ENCODE results near the gene HACD1.
"Not testable (repeated sequence)": the region's sequence is repeated elsewhere in the genome, so short reads cannot be mapped to it uniquely, and the experiment has no call there.

Gene HACD1

DNA sequence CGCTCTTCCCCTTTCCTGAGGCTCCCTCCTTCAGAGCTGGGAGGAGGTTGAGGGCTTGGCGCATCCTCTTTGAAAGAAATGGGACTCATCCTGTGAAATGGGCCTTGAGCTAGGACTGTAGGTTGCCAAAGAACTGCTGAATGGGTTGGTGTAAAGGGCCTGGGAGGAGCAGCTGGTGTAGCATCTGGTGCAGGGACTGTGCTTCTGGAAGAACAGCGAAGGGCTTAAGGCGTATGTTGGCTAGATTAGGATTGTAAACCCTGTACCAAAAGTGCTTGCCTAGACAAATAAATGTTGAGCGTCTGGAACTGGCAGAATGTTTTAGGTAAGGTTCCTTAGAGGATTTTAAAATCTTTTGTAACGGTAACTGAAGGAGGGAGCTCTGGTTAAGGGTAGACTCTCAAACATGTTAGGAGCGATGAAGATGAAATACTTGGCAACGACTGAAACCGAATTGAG is 27.3 kb upstream of the HACD1 start:
- ChIA-PET CTCF (interaction anchor here (0.6 kb wide), 1 partner anchor 36 kb away, joined by 3 read pairs; no protein-coding TSS in a partner anchor), POLR2A (ENCODE audit: low non-redundant PET) (interaction anchor here (0.6 kb wide), 1 partner anchor 260 kb away, joined by 3 read pairs; no protein-coding TSS in a partner anchor)
- H3K27ac ChIP-seq = peak overlapping the region; percentile 97
- DNase-seq (ENCODE audit: low spot score) = peak; percentile 19
- TF ChIP-seq, protein P1, sequence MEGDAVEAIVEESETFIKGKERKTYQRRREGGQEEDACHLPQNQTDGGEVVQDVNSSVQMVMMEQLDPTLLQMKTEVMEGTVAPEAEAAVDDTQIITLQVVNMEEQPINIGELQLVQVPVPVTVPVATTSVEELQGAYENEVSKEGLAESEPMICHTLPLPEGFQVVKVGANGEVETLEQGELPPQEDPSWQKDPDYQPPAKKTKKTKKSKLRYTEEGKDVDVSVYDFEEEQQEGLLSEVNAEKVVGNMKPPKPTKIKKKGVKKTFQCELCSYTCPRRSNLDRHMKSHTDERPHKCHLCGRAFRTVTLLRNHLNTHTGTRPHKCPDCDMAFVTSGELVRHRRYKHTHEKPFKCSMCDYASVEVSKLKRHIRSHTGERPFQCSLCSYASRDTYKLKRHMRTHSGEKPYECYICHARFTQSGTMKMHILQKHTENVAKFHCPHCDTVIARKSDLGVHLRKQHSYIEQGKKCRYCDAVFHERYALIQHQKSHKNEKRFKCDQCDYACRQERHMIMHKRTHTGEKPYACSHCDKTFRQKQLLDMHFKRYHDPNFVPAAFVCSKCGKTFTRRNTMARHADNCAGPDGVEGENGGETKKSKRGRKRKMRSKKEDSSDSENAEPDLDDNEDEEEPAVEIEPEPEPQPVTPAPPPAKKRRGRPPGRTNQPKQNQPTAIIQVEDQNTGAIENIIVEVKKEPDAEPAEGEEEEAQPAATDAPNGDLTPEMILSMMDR (conservative IDR thresholded peaks at IDR 0.05; ENCODE audit: low read depth) = no peak

DNA sequence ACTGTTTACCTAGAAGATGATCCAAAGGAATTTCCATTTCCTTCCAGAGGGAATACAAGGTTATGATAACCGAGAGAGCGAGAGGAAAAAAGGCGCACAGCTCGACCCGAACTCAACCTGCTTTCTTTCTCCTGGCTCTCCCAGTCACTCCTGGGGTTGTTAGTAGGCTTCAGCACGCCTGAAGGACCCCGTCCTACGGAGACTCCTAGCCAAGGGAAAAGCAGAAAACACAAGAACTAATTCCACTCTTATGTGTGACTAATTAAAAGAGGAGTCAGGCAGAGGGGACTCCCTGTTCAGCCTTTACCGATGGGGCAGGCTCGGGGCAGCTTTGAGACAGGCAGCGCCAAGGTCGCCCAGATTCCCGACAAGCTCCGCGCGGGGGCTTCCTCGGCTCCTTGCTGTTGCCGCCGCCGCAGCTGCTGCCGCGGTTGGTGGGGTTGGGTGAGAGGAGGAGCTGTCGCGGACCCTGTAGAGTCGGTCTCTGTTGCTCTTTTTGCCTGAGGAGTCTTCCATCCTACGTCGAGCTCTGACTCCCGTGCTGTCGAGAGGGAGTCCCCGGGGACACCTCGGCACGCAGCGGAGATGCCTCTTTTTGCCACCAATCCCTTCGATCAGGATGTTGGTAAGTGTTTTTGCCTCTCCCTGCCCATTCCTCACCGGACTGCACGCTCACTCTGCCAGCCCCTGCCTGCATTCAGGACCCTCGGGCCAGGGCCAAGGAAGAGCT is 26.7 kb upstream of the HACD1 start, which contains the start of gene STAM:
Gene STAM (plus strand): TSS at position 397 of the 730 bp plus-strand sequence. CDS start 189 bp downstream, at position 586.
- DNase-seq (ENCODE audit: low spot score) = peak; percentile 90

DNA sequence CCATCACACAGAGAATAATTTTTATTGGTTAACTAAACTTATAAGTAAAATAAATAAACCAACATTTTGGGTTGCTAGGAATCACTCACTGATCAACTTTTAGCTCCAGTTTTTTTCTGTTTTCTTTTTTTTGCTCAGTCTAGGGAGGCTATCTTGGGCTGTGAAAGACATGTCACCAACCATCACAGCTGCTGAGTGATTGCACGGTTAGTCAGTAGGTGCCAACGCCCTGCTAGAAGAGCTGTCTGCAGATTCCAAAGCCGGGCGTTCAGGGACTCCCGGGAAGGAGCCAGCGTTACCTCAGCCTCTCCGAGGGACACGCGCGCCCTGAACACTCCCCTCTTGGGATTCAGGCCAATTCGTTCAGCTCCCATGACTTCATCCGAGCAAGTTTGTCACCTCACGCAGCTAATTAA is 26.2 kb upstream of the HACD1 start:
- TF ChIP-seq, protein P1 (conservative IDR thresholded peaks at IDR 0.05; ENCODE audit: low read depth) = no peak
- ChIA-PET CTCF (interaction anchor here (0.7 kb wide), 1 partner anchor 35 kb away, joined by 6 read pairs; no protein-coding TSS in a partner anchor), POLR2A (ENCODE audit: low non-redundant PET) (interaction anchor here (0.6 kb wide), 1 partner anchor 184 kb away, joined by 5 read pairs; no protein-coding TSS in a partner anchor)
- H3K27ac ChIP-seq = peak overlapping the region; percentile 97
- DNase-seq (ENCODE audit: low spot score) = peak; percentile 79

More for the DNA sequence above, 26.7 kb upstream of the HACD1 start, which contains the start of gene STAM:
- TF ChIP-seq, protein P1 (conservative IDR thresholded peaks at IDR 0.05; ENCODE audit: low read depth) = no peak
- CTCF ChIA-PET = interaction anchor here (0.5 to 0.7 kb wide), 3 partner anchors 11 to 36 kb away, joined by 3 to 6 read pairs (median 3); no protein-coding TSS in a partner anchor
- POLR2A ChIA-PET (ENCODE audit: low non-redundant PET) = interaction anchor here (0.6 kb wide), 1 partner anchor 259 kb away, joined by 3 read pairs; no protein-coding TSS in a partner anchor
- peak within 1 kb of the TSS; percentile 97 for H3K27ac ChIP-seq

DNA sequence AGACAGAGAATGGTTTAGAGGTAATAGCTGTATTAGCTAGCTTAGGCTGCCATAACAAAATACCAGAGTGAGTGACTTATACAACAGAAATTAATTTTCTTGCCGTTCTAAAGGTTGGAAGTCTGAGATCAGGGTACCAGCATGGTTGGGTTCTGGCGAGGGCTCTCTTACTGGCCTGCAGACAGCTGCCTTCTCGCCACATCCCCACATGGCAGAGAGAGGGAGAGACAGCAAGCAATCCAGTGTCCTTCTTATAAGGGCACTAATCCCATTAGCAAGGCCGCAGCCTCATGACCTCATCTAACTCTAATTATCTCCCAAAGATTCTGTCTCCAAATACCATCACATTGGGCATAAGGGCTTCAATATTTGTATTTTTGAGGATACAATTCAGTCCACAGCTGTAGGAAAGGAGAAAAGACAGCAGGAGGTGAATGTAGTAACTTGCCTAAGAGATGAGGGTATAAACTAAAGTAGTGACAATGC is 23.2 kb upstream of the HACD1 start:
- TF ChIP-seq, protein P1 (conservative IDR thresholded peaks at IDR 0.05; ENCODE audit: low read depth) = no peak
- POLR2A ChIA-PET (ENCODE audit: low non-redundant PET) = no interaction called here
- H3K27ac ChIP-seq = no peak overlapping the region
- CTCF ChIA-PET = interaction anchor here (0.5 kb wide), 1 partner anchor 67 kb away, joined by 3 read pairs; no protein-coding TSS in a partner anchor
- DNase-seq (ENCODE audit: low spot score) = no peak

DNA sequence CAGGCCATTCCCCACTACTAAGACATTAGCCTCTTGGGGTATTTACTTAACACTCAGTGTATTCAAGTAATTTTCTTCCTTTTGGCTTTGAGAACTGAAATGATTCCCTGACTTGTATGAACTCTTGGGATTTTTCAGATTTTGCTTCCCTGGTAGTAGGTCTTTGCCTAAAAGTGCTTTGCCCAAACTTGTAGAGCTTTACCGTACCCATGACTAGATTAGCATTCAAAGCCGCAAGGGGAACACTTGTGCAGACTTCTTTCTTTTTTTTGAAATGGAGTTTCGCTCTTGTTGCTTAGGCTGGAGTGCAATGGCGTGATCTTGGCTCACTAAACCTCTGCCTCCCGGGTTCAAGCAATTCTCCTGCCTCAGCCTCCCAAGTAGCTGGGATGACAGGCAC is 20.7 kb upstream of the HACD1 start:
- ChIA-PET CTCF (no interaction called here), POLR2A (ENCODE audit: low non-redundant PET) (no interaction called here)
- TF ChIP-seq, protein P1 (conservative IDR thresholded peaks at IDR 0.05; ENCODE audit: low read depth) = no peak
- DNase-seq (ENCODE audit: low spot score) = no peak
- H3K27ac ChIP-seq = no peak overlapping the region

DNA sequence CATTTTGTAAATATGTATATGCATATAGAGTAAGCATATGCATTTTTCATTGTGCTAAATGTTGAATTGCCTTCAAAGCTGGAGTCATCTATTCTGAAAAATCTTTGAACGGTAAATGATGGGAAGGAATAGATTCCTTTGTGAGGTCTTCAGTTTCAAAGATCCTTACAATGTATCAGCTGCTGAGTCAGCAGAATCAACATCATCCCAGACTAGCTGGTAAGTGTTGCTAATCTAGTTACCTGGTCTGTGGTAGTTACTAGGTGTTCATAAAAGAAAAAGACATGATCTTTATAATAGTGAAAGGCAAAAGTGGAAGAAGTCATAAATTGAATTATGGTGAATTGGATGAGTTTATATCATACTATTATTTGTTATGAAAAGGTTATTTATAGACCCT is 16.2 kb upstream of the HACD1 start:
- TF ChIP-seq, protein P1 (conservative IDR thresholded peaks at IDR 0.05; ENCODE audit: low read depth) = no peak
- ChIA-PET CTCF (interaction anchor here (0.6 to 0.7 kb wide), 2 partner anchors 10 to 403 kb away, joined by 3 to 4 read pairs; partner anchors contain the start of gene STAM), POLR2A (ENCODE audit: low non-redundant PET) (no interaction called here)
- no peak overlapping the region for H3K27ac ChIP-seq
- DNase-seq (ENCODE audit: low spot score) = no peak

DNA sequence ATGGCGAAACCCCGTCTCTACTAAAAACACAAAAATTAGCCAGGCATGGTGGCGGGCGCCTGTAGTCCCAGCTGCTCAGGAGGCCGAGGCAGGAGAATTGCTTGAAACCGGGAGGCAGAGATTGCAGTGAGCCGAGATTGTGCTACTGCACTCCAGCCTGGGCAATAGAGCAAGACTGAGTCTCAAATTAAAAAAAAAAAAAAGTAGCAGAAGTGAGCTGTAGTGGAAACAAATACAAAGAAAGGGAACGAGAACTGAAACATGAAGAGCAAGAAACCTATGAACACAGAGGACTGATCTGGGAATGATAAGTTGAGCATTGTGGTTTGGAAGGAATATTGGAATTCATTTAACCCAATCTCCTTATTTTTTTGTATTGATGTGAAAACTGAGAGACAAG is 15.4 kb upstream of the HACD1 start:
- H3K27ac ChIP-seq; POLR2A ChIA-PET (ENCODE audit: low non-redundant PET); DNase-seq (ENCODE audit: low spot score): not testable (repeated sequence)

More for the DNA sequence above, 15.4 kb upstream of the HACD1 start:
- CTCF ChIA-PET = not testable (repeated sequence)
